HepG2 (cell line): ENCODE measurements around the gene BRD3.
"Not testable (repeated sequence)": the region's sequence is repeated elsewhere in the genome, so short reads cannot be mapped to it uniquely, and the experiment has no call there.

Source experiments
- DR1 ChIP-seq: sonication (generic); formaldehyde crosslinking; IDR thresholded peaks from 2 replicates; pipeline ENCODE4 v1.8.0; 2021; ENCODE audit warnings: mild to moderate bottlenecking, missing genetic modification reagents, inconsistent platforms
- EP300 ChIP-seq, 3 experiments: sonication (generic) in 1 of 3; formaldehyde crosslinking in 1 of 3; IDR thresholded peaks; 2 replicates each; pipeline versions ENCODE4 v1.5.1 to v1.6.1; 2011 to 2020; ENCODE audit warnings: low read depth in 2 of 3, low read length in 2 of 3, borderline replicate concordance in 1 of 3, improper control_type of control experiment in 1 of 3, mild to moderate bottlenecking in 1 of 3, missing genetic modification reagents in 1 of 3, moderate library complexity in 1 of 3
- ZNF777 ChIP-seq: sonication (generic); formaldehyde crosslinking; IDR thresholded peaks from 2 replicates; pipeline ENCODE4 v1.4.0; 2020; ENCODE audit warnings: missing genetic modification reagents

DNA sequence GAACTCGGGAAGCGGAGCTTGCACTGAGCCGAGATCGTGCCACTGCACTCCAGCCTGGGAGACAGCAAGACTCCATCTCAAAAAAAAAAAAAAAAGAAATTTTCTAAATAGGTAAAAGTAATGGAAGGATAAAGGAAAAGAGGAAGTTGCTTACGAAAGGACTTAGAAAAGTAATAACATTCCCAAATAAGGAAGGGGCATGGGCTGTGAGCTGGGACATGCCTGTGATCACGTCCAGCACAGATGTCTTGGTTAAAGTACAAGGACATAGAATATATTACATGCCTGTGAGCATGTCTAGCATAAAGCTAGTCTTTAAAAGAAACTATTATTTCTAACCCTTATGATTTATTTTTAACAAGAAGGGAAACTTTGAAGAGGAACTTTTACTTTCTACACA is 33.3 kb upstream of the BRD3 start:
- not testable (repeated sequence) for TF ChIP-seq ZNF777 (CRISPR knock-in tag); DR1 (CRISPR knock-in tag); EP300 (IDR thresholded peaks at IDR 0.05; ENCODE audit: low read depth in 2 of 2, low read length in 2 of 2); EP300 (CRISPR knock-in tag; IDR thresholded peaks at IDR 0.05; ENCODE audit: borderline replicate concordance)
